ENCODE measurements around the gene BBS12. TPM values are rescaled to one million over a fixed set of nuclear protein-coding genes. Genes with fewer than 3 reads are reported as not detected.

BBS12 gene
- 1.5 TPM for total RNA-seq (2021; ENCODE audit: unreplicated experiment)
- 1.5 TPM for polyA plus RNA-seq (2012; ENCODE audit: insufficient read length)
- percentile 47 among the genes with signal in this experiment for Bru-seq, nascent RNA
- percentile 51 among the genes with signal in this experiment for BruChase-seq, experiment 1, labeled RNA remaining after a 2-hour chase
- BruChase-seq, experiment 2, labeled RNA remaining after a 6-hour chase, result percentile 31 among the genes with signal in this experiment
- long read RNA-seq, transcript BBS12-201 (2 exons, 3,244 nt), result major isoform, 11 of 12 reads
- long read RNA-seq, partial matches to known transcripts, result 0 of 12 reads
- long read RNA-seq, other reads (novel, unspliced or antisense), result 1 of 12 reads

GRCh38 chr4:122732329-122733026, at the start of gene BBS12:
TSS of gene BBS12 (plus strand) at chr4:122732704. CDS start at chr4:122741893, 9,189 bp downstream.
- DNase-seq (ENCODE audit: low read depth, low spot score) (peak; percentile 96), ATAC-seq (peak; percentile 99)
- Histone ChIP-seq H3K4me1 (ENCODE audit: control insufficient read depth, insufficient read depth, low read length) (peaks cover 5% of the 10 kb centered on the region), H3K4me3 (ENCODE audit: low read depth in 2 of 2, low read length in 2 of 2) (peak within 1 kb of the TSS; percentile 79 to 81), H3K9me3 (ENCODE audit: control insufficient read depth, insufficient read depth, low read depth, low read length) (no peaks in the 10 kb centered on the region; the same call in 1 of the 2 replicates), H3K36me3 (ENCODE audit: control insufficient read depth, insufficient read depth, low read length) (no peaks in the 10 kb centered on the region; the same call in 1 of the 2 replicates), H3K27me3 (ENCODE audit: control insufficient read depth, insufficient read depth, low read length) (no peaks in the 10 kb centered on the region), H3K27ac (ENCODE audit: low read length) (peak within 1 kb of the TSS; percentile 79)
- POLR2A ChIA-PET, result interaction anchor here (0.6 to 1.1 kb wide), 3 partner anchors 62 to 215 kb away, joined by 3 to 13 read pairs (median 3); no protein-coding TSS in a partner anchor
- in situ Hi-C loops (cut with HindIII; ENCODE audit: low pct_unique_long_range_greater_than_20kb, low sequenced_read_pairs) (no loop called here), intact Hi-C loops (cut with micrococcal nuclease; ENCODE audit: unreplicated experiment) (no loop called here)
- BruUV-seq (replicated peaks), result no TSS peak
- CTCF ChIA-PET, result interaction anchor here (1.1 to 1.4 kb wide), 3 partner anchors 182 to 198 kb away, joined by 3 to 4 read pairs (median 3); no protein-coding TSS in a partner anchor
- TF ChIP-seq SIN3A (IDR thresholded peaks at IDR 0.05; ENCODE audit: borderline replicate concordance, insufficient read depth, low read depth, low read length) (no peak), CTCF (IDR thresholded peaks at IDR 0.05) (peak; percentile 68), REST (IDR thresholded peaks at IDR 0.05; ENCODE audit: insufficient read depth in 1 of 2, low read depth in 2 of 2, low read length in 1 of 2) (no peak), TCF7L2 (IDR thresholded peaks at IDR 0.05; ENCODE audit: low read depth, low read length) (no peak)

- H3K4me3 ChIP-seq (ENCODE audit: low read depth in 2 of 2, low read length in 2 of 2), result no peak overlapping the region
- no peaks in the 10 kb centered on the region; the same call in 1 of the 2 replicates for H3K4me1 ChIP-seq (ENCODE audit: control insufficient read depth, insufficient read depth, low read length)
- H3K36me3 ChIP-seq (ENCODE audit: control insufficient read depth, insufficient read depth, low read length), result no peaks in the 10 kb centered on the region
- in situ Hi-C loops (cut with HindIII; ENCODE audit: low pct_unique_long_range_greater_than_20kb, low sequenced_read_pairs), result no loop called here
- ATAC-seq (no peak), DNase-seq (ENCODE audit: low read depth, low spot score) (no peak)
- CTCF ChIA-PET, result no interaction called here
- BruUV-seq (replicated peaks), result no TSS peak
- POLR2A ChIA-PET, result no interaction called here
- no peak for TF ChIP-seq REST (IDR thresholded peaks at IDR 0.05; ENCODE audit: insufficient read depth in 1 of 2, low read depth in 2 of 2, low read length in 1 of 2)
- TF ChIP-seq TCF7L2 (IDR thresholded peaks at IDR 0.05; ENCODE audit: low read depth, low read length), result no peak
- no peak for TF ChIP-seq SIN3A (IDR thresholded peaks at IDR 0.05; ENCODE audit: borderline replicate concordance, insufficient read depth, low read depth, low read length)
- TF ChIP-seq CTCF (IDR thresholded peaks at IDR 0.05), result no peak
- no peak for TF ChIP-seq POLR2AphosphoS5 (IDR thresholded peaks at IDR 0.05; ENCODE audit: low read depth, low read length)
- H3K27ac ChIP-seq (ENCODE audit: low read length), result no peak overlapping the region
- intact Hi-C loops (cut with micrococcal nuclease; ENCODE audit: unreplicated experiment), result no loop called here
- H3K9me3 ChIP-seq (ENCODE audit: control insufficient read depth, insufficient read depth, low read depth, low read length), result no peaks in the 10 kb centered on the region
- no peaks in the 10 kb centered on the region for H3K27me3 ChIP-seq (ENCODE audit: control insufficient read depth, insufficient read depth, low read length)
Observed at GRCh38 chr4:122686691-122687090, 45.8 kb upstream of the BBS12 start.

Data from Panc1 (cell line).